NCI-H510A treated with DMSO at 0.1 percent for 48 hours (cell line): ENCODE measurements around the gene PID1.

Experiments
- DNase-seq: peaks from one replicate; lab custom pipeline; 2025; lab: John Stamatoyannopoulos, UW

PID1 gene

GRCh38 chr2:229071292-229071976, 199.7 kb downstream of the PID1 start:
- DNase-seq: no peak

DNA sequence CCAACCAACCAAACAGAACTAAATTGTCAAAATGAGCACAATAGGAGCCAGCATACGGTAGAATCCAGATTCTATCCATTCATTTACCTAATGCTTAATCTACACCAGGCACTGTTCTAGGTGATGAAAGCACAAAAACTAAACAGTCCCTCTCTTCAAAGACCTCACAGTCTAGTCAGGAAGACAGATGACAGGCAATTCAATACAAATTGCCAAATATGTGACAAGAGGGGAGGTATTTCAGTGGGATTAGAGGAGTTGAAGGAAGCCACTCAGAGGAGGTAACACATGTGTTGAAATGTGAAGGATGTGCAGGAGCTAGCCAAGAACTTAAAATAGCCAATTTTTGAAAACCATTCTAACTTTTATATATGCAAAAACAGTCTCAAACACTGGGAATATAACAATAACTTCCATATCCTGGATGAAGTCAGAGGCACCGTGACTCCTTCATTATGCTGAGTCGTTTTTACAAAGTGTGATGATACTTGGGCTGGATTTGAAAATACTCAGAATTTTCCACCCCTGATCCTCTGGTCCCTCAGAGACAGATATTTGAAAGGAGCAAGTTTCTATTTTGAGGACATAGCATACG, 204.9 kb downstream of the PID1 start:
- no peak for DNase-seq

DNA sequence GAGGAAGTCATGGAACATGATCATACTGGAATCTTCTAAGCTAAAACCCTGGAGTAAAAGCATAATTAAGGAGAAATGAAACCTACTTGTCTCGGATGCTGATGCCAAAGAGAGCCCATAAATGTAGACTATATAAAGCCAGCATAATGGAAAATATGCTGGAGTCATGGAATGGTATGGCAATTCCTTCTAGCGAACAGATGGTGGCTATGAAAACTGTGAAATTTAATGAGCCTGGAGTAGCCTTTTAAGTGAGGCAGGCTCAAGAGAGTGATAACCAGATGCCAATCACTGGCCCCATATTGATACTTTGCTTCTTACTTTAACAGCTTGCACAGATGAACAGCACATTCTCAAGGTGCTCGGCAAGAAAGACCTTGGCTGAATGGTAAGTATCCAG, 206.3 kb downstream of the PID1 start:
- DNase-seq: no peak

- no peak for DNase-seq
These were observed 210.9 kb downstream of the PID1 start for GRCh38 chr2:229060147-229060546.

DNA sequence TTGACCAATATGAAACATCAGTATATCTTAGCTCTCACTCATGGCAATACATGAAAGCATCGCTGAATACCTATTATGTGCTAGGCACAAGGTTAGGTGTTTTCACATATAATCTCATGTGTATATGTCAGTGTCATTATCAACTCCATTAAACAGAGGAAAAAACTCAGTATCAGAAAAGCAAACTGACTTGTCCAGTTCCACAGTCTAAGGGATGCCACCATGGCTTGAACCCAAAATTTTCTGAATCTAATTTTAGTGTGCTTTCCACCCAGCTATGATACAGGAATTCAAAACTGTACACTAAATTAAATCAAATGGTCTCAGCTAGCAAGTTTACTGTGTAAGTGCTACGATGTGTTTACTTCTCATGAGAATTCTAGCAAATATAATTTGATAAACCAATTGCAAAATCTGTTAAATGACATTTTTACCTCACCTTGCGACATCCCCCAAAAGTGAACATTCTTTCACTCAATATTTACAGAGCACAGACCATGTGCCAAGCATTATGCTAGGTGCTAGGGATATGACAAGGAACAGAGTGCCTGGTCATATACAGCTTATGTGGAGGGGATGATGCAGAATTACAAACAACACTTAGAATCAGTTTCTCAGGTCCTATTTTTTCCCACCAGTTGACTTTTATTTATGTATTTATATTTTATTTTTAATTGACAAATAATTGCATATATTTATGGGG, 211.6 kb downstream of the PID1 start:
- DNase-seq: no peak

DNA sequence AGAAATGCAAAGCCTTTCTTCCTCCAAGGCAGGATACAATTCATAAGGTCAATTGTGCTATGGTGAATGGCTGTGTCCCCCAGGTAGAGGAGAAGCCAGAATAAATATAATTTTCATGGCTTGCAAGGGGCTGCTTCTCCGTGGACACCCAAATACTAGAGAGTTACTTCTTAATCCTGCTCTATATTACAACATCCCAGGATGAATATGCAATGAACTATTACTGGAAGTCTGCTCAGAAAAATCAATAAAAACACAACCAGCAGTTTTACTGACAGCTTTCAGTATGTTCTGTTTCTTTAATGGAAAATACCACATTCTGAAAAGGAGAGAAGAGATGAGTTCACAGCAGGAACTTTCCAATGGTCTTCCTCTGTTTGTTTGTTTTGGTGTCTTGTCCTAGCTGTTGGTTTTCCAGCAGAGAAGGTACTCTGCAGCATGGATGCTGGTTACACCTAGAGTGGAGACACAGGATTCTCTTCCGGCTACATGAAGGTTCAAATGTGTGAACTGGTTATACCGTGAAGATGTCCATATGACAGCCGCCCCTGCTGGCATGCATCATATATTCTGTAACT, 213.0 kb downstream of the PID1 start:
- no peak for DNase-seq

DNA sequence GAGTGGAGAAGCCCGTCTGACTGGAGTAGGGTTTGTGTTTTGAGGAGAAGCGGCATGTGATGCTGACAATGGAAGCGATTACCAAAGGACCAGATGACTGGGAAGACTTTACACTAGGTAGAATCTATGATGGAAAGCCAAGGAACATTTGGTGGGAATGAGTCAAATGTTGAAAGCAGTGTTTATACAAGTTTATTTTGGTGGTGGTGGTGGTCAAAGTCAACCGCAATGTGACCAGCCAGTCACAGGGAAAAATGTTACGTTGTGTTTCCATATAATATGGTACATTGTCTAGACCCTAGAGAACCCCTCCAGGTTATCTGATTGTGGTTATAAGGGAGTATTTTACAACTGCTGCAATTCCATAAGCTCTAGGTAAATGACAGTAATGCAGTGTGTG, 216.8 kb downstream of the PID1 start:
- DNase-seq: no peak

DNA sequence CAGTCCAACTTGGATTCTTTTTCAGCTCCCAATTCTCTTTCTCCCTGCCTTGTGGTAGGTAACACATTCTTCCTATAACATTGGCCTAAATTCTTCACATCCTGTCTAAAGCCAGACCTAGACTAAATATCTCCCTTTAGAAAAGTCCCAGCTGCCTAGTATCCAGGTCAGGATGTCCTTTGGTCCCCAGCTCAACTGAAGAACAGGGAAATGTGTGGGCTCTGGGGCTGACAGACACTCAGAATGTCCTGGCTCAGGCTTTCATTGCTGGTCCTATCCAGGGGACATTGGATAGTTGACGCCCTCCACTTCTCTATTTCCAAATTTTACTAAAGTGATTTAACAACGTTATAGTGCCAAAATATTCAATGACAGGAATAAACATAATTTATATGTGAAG, 219.3 kb downstream of the PID1 start:
- no peak for DNase-seq

DNA sequence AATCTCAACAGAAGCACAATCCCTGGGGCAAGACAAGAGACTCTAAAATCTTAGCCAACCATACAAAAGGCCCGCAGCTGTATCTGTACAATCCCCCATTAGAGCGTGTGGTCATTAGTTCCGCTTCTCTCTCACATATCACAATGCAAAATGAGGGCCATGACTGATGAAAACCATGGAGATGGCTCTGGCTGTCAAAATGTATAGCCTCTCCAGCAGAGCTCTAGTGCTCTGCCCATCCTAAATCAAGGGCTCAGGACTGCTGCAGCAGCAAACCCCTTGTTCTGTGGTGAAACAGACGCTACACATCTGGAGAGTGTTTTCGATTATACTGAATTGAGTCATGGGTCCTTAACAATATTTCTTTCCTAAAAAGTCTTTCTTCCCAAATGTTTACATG, 221.0 kb downstream of the PID1 start:
- DNase-seq: no peak

DNA sequence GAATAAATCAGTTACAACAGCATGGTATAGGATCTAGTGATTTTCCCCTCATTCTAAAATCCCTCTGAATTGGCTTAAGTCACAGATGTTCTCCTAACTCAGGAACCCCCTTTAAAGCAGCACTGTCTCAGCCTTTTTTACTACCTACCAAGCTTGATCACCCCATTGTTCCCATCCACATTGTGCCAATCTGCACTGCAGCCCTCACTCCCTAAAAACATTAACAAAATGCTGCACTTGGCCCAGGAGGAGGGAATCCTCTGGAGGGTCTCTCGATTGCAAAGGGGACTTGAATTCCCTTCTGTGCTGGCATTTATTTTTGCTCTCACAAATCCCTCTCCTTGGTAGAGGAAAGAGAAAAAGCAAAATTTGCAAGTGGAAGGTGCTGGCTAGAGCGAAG, 223.0 kb downstream of the PID1 start:
- DNase-seq: no peak

DNA sequence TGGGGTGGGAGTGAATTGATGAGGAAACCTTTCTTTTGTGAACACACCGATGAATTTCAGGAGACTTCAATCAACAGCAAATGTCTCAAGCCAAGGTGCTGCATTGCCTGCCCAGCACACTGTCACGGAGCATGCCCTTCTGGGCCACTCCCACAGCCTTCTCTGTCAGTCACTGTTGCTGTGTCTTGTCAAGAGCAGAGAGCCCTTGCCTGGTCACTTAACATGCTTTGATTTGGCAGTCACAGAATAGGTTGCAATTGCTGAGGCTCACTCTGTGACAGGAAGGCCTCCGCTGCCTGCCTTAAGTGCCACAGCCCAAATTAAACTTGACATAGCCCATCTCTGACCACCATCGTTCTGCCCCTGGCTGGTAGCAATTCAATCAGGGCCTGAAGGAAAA, 225.4 kb downstream of the PID1 start:
- DNase-seq: no peak

DNA sequence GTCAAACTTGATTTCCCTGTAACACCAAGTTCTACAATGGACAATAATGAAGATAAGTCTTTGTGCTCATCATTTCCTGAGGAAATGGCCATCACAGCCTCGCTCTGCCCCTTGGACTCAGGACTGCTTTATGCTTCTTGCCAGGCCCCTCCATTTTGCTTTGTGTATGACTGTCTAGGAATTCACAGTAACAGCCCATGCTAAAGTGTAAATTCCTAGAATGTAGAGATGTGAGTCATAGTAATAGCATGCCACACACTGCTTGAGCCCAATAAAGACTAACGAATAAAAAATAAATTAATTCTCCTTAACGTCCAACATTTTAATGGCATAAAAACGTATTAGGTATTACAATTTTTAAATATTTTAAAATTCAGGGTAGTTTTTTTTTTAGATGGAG, 226.5 kb downstream of the PID1 start:
- no peak for DNase-seq

- DNase-seq: no peak
These were observed 227.4 kb downstream of the PID1 start for GRCh38 chr2:229043681-229044080.

DNA sequence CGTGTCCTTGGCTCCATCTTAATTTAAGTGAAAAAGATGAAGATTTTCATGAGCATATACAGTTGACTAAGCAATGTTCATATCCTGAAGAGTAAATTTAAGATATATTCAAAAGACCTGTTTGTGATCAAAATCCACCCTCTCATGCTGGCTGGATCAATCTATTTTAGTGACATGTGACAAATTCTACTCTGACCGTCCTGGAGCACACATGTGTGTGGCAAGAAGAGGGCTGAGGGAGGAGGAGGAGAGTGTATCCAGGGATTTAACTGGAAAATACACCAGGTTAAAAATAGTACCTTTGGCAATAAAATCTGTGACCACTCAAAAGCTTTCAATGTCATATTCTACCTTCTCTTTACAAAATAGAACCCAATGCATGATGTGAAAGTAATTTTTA, 228.7 kb downstream of the PID1 start:
- DNase-seq: no peak

GRCh38 chr2:229041691-229042090, 229.4 kb downstream of the PID1 start:
- DNase-seq: no peak

GRCh38 chr2:229037621-229038020, 233.5 kb downstream of the PID1 start:
- no peak for DNase-seq

- DNase-seq: no peak
These were observed 237.3 kb downstream of the PID1 start for GRCh38 chr2:229033816-229034215.

GRCh38 chr2:229032608-229033234, 238.4 kb downstream of the PID1 start:
- no peak for DNase-seq

DNA sequence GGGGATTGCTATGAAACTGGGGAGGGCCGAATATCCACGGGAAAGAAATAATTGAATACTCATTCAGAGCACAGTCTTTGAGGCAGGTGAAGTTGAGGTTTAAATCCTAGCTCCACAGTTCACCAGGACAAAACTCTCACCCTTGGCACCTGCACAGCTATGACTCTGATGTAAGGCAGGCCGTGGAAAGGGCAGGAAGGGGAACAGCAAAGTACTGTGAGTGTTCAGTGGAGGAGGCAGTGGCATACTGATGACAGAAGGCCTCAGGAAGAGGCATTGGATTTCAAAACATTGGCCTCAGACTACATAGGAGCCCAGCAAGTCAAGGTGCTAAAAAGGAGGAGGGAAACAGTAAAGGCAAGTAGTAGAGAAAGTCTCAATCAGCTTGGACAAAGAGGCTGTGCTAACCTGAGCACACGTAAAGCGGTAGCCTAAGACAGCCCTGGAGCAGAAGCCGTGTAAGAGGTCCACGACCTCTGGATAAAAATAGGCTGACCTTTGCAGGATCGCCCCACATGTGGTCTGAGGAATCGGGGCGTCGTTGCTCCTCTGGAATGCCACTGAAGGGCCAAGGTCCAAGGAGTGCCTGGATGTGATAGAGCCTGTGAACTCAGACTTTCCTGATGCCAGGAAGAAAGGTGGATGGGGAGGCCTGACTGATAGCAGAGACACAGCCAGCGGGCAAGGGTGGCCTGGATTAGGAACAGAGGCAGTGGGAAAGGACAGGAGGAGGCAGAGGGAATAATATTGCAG, 243.6 kb downstream of the PID1 start:
- no peak for DNase-seq

DNA sequence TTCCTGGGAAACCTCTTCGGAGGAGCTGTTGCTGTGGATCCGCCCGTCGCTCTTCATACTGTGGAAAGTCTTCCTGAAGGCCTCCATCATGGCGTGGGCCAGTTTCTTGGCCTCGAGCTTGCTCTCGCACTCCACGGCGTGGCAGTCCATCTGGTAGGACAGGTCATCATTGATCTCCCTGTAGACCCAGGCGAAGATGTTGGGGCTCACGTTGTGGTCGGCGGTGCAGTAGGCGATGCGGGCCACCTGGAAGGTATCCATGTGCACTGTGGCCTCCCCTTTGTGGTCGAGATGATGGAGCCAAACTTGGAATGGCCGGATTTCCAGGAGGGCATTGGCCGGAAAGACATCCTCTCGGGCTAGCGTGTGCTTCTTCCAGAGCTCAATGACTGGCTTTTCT, 245.4 kb downstream of the PID1 start:
- DNase-seq: no peak

DNA sequence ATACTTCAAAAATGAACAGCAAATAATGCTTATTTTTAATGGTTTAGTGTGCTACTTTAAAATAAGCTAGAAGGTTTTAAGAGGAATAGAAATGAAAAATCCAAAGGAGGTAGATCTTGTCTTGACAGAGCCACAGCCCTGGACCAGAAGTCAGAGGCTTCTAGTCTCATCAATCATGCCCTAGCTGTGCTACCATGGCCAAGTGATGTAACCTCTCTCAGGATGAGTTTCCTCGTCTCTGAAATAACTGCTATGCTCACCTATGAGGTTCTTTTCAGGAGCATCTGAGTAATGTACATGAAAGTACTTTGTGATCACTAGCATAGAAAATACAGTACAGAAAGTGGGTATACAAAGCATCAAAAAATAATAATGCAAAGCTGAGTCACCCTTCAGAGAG, 248.4 kb downstream of the PID1 start:
- DNase-seq: no peak

DNA sequence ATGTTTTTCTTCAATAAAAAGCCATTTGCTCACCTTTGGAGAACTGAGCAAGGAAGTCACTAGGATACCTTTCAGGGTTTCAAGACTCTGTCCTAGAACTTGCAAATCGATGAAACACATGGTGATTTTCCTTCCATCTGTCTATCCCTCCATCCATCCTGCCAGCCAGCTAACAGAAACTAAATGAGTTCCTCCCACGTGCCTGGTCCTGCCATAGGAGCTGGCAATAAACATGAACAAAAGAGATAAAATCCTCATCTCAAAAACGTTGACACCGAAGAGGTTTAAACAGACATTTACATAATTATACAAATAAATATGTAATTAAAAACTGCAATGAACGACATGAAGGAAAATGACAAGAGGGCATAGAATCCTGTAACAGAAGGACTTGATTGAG, 249.0 kb downstream of the PID1 start:
- no peak for DNase-seq
